Hippocampal formation (tissue), 2 donors: Measurements from ENCODE around the gene SECISBP2L.
A peak's percentile ranks its signal among the peaks of the same experiment; 100 is the strongest.
"Not testable (repeated sequence)": the region's sequence is repeated elsewhere in the genome, so short reads cannot be mapped to it uniquely, and the experiment has no call there.

Source experiments
- DNase-seq, 2 donors: peaks; one replicate each; lab custom pipeline; 2025; lab: John Stamatoyannopoulos, UW

The SECISBP2L gene

GRCh38 chr15:49046220-49047102 lies at the start of gene SECISBP2L:
TSS of gene SECISBP2L (minus strand) at chr15:49046446. CDS start at chr15:49046299, 147 bp downstream.
- DNase-seq, result peak; percentile 91 to 93

- DNase-seq, result no peak
Measured at GRCh38 chr15:49094923-49095322, 48.7 kb upstream of the SECISBP2L start.

- no peak for DNase-seq
Measured at GRCh38 chr15:49093252-49094105, 47.2 kb upstream of the SECISBP2L start.

- peak; percentile 20 to 78 for DNase-seq
Measured at GRCh38 chr15:49088996-49089395, 42.8 kb upstream of the SECISBP2L start.

GRCh38 chr15:49085696-49086459 lies 39.6 kb upstream of the SECISBP2L start:
- DNase-seq, result peak in 1 of 2 donors; percentile 63

DNA sequence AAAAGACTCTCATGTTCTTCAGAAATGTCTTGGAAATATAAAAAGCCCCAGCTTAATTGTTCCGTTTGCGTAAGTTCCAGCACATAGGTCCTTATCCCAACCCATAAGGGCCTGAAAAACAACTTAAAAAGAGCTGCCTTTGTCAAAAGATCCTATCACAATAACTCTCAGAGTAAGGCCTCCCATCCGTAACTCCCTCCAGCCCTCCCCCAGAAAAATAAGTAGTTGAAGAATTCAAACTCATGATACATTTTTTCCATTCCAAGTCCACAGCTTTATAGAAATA lies 38.0 kb upstream of the SECISBP2L start:
- no peak for DNase-seq

DNA sequence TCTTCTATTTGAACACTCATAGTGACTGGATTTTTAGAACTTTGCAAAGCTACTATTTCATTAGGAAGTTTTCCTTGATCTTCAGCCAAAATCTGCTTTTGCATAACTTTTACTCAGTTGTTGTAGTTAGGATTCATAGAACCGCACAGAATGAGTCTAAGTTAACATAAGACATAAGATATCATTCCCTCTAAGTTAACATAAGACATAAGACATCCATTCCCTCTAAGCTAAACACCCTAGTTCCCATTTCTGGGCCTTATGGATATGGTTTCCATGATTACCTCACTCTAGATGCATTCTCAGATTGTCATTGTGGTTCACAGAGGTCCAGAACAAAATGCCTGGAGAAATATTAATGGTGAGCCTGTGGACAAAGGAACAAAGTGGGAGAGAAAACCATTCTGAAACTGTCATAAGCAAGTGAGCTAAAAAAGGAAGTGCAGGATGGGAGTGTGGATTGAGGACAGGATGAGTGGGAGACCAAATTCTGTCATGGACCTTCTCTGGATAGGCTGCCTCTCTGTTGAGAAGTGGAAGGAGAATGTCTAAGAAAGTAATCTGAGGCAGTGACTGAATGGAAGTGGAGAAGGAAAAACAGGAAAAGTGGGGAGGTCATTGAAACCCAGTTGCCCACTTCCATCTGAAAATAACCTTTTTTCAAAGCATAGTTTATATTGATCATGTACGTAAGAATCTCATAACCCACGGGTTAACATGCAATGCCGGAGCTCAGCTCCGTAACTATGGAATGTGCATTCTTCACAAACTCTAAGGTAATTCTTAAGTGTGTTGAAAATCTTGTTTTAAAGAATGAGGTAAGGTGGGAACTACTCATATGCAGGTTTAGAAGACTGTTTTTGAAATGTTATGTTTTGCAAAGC lies 37.4 kb upstream of the SECISBP2L start:
- no peak for DNase-seq

DNA sequence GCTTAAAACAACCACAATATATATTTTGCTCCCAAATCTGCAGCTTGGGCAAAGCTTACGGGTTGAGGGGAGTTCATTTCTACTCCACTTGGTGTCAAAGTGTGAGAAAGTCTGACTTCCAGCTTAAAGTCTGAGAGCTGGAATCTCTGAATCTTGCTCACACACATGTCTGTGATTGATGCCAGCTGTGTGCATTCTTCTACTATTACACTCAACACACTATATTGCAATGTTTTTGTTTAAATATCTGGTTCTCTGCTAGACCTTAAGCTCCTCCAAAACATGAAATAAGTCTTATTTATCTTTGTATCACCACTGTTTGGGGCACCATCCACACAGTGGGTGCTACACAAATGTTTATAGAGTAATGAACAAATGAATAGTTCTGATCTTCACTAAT lies 36.7 kb upstream of the SECISBP2L start:
- no peak for DNase-seq

GRCh38 chr15:49079340-49080039 lies 33.2 kb upstream of the SECISBP2L start:
- DNase-seq, result no peak

DNA sequence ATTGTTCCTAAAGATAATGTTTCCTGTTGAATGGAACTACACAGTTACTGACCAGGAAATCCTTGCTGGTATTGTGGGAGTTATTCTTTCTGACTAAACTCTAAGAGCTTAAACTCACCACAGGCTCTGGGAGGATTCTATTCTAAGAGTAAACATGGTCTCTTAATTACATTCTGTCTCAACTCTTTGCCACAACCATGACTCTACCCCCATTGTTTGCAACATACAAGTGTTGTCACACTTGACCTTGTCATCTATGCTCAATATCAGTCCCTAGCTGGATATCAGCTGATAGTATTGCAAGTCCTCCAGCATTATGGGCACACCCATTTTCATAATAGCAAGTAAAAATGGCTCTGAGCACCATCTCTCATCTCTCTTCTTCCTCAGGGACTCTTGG lies 29.6 kb upstream of the SECISBP2L start:
- no peak for DNase-seq

DNA sequence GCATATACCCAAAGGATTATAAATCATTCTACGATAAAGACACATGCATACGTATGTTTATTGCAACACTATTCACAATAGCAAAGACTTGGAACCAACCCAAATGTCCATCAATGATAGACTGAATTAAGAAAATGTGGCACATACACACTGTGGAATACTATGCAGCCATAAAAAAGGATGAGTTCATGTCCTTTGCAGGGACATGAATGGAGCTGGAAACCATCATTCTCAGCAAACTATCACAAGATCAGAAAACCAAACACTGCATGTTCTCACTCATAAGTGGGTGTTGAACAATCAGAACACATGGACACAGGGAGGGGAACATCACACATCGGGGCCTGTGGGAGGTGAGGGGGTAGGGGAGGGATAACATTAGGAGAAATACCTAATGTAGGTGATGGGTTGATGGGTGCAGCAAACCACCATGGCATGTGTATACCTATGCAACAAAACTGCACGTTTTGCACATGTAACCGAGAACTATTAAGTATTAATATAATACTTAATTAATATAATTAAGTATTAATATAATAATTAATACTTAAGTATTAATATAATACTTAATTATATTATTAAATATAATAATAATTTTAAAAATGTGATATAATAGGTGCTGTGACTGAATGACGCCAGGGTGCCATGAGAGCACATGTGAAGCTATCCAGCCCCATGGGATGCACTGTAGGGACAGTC lies 28.5 kb upstream of the SECISBP2L start:
- DNase-seq, result not testable (repeated sequence)

GRCh38 chr15:49066372-49066771 lies 20.1 kb upstream of the SECISBP2L start:
- no peak for DNase-seq

GRCh38 chr15:49064884-49065283 lies 18.6 kb upstream of the SECISBP2L start:
- no peak for DNase-seq

GRCh38 chr15:49064281-49064653 lies 18.0 kb upstream of the SECISBP2L start:
- DNase-seq, result no peak

DNA sequence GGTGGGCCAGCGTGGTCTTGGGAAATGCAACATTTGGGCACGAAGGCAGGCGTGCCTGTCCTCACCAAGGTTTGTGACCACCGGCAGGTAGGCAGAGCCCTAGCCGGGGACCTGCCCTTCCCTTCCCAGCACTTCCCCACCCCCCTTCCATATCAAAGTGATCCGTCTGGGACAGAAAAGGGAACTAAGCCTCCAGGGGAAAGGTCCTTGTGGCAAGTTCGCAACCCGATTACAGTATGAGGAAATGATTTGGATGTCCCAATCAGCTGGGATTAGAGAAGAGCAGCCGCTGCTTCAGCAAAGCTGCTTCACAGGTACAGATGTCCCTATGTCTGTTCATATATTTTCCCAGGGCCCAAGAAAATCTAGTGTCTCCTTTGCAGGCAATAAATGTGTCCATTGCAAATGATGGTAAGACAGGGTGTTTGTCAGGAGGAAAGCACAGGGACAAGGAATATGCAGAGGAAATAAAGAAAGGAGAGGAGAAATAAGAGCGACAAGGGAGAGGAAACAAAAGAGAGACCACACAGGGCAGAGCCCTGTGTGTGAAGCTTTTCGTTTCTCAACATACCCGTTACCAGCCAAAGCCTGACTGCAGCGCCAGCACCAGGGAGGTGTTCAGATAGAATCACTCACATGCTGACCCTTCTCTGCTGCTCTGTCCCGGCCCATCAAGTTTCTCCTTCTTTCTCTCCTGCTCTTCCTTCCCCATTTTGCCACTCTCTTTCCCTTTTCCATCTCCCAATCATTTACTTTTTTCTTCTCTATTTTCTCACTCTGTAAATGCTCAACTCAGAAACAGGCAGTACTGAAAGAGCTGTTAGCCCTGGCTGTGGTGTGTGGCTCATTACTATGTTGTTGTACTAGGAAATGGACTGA lies 17.4 kb upstream of the SECISBP2L start:
- DNase-seq, result no peak

DNA sequence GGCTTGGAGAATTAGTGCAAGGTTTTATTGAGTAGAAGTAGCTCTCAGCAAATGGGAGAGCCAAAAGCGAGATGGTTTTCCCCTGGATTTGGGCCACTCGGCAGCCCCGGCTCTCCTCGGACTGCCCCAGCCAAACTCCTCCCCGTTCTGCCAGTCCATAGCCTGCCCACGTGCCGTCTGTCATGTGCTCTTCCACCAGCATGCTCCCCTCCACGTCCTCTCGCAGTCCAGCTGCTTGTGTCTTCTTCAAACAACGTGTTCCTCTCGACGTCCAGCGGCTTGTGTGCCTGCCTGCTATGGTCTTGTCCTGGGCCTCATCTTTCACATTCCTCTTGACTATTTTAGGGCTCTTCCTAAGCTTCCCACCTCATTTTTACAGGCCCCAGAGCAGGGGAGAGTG lies 16.7 kb upstream of the SECISBP2L start:
- no peak for DNase-seq

DNA sequence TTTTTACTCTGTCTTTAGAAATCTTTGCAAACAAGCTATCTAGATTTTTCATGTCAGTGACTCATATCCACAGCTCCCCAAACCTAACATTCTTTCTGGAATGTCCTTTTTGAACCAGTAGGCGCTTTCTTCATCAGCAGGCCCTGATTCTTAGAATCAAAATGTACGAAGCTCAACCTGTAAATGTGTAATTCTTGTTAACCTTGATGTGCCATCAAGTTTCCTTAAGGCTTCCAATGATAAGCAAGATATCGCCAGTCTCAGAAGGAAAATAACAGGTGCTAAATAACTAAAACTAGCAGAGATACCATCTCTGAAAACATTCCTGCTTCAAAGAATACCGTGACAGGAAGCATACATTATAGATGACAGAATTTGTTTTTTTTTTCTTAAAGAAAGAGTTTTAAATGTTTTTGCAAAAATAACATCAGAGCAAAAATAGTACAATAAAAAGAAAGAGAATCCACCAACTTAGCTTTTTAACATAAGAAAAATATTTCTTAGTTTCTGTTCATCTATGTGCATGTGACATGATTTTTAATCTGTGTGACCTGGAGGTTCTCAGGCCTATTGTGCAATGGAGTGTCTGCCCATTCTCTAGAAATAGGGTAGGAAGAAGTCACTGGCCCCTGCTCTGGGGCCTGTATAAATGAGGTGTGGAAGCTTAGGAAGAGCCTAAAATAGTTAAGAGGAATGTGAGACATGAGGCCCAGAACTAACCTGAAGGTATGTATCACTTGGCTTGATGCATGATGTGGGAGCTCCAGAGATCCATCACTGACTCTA lies 14.7 kb upstream of the SECISBP2L start:
- DNase-seq, result no peak

DNA sequence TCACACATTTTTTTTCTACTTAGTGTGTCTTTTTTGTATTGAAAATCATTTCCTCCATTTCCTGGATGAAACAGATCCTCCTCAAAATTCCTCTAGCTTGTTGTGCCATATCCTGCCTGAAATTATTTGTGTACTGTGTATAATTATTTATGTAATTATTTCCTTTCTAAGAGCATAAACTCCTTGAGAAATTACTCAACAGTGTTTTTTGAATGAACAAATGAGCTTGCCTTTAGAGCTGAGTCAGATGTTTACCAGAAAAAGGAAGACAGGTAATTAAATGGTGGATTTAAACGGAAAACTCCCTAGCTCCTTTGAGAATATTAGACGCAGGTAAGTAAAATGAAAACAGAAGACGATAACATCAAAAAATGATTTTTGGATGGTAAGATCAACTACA lies 13.2 kb upstream of the SECISBP2L start:
- DNase-seq, result no peak
